ENCODE measurements around the gene CDH5. TPM values are rescaled to one million over a fixed set of nuclear protein-coding genes. Genes with fewer than 3 reads are reported as not detected.

The CDH5 gene
- total RNA-seq, 2 donors from 2014 or later, result 10.4 to 15.8 TPM

DNA sequence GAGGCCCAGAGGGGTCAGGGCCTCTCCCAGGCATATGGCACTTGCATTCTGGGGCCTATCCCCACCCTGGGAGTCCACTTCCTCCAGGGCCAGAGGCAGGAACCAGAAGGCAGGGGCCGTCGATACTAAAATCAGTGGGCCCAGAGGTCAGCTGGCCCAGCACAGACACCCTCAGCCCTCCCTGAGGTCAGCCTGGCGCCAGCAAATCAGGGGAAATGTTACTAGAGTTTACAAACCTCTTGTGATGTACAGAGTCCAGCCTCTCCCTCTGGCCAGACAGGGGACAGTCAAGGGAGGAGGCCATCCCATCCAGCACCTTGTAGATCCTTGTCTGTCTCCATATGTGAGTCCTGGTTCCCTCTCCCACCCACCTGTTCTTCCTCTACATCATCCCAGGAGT lies 10.8 kb downstream of the CDH5 start:
- 58 to 91% methylated on average over 3 of the region's 3 CpGs for WGBS, 2 donors
- DNase-seq (no peak), ATAC-seq (no peak)
- TF ChIP-seq POLR2A (IDR thresholded peaks at IDR 0.05) (no peak), CTCF (IDR thresholded peaks at IDR 0.05) (no peak)
- Histone ChIP-seq H3K27ac (no peak overlapping the region), H3K27me3 (no peaks in the 10 kb centered on the region), H3K36me3 (replicated peaks in 1 of 2; ENCODE audit: insufficient read depth in 1 of 2, low read depth in 2 of 2) (no peaks in the 10 kb centered on the region), H3K9me3 (no peaks in the 10 kb centered on the region), H3K4me1 (no peaks in the 10 kb centered on the region), H3K4me3 (no peak overlapping the region)
- intact Hi-C loops (cut with DNase I), result no loop called here

DNA sequence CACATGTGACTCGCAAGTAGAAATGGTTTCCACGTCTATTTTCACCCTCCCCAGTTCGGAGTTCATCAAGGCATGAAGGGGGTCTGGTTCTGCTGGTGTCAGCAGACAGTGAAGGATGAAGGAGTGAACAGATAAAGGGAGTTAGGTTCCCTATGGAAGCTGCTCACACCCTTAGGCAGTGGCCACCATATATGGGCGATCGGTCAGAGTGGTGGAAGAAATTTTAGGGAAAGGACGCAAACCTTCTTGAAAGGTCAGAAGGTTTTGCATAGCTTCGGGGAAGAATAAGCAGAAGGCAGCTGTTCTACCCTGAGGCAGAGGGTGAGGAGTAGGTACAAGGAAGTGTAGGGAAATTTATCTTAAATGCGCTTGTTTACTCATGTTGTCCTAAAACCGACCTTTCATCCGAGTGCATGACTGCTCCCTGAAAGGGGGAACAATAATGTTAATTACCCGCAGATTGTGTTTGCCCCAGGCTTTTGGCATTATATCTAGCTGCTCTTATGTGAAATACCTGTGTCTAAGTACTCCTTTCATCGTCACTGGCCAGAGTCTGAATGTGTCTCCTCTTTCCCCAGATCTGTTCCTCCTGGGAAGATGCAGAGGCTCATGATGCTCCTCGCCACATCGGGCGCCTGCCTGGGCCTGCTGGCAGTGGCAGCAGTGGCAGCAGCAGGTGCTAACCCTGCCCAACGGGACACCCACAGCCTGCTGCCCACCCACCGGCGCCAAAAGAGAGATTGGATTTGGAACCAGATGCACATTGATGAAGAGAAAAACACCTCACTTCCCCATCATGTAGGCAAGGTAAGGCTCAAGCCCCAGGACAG lies 12.5 kb downstream of the CDH5 start:
- H3K27ac ChIP-seq, result no peak overlapping the region
- no peak for DNase-seq
- 71 to 72% methylated on average over 18 of the region's 18 CpGs for WGBS, 2 donors
- no peaks in the 10 kb centered on the region for H3K36me3 ChIP-seq (replicated peaks in 1 of 2; ENCODE audit: insufficient read depth in 1 of 2, low read depth in 2 of 2)
- no peaks in the 10 kb centered on the region for H3K9me3 ChIP-seq
- no peak for ATAC-seq
- no peaks in the 10 kb centered on the region for H3K27me3 ChIP-seq
- H3K4me1 ChIP-seq, result no peaks in the 10 kb centered on the region
- TF ChIP-seq CTCF (IDR thresholded peaks at IDR 0.05) (no peak), POLR2A (IDR thresholded peaks at IDR 0.05) (no peak)
- intact Hi-C loops (cut with DNase I), result no loop called here
- no peak overlapping the region for H3K4me3 ChIP-seq

GRCh38 chr16:66379571-66379941 lies 13.1 kb downstream of the CDH5 start:
- no peak for DNase-seq
- H3K36me3 ChIP-seq (replicated peaks in 1 of 2; ENCODE audit: insufficient read depth in 1 of 2, low read depth in 2 of 2), result no peaks in the 10 kb centered on the region
- no peaks in the 10 kb centered on the region for H3K9me3 ChIP-seq
- intact Hi-C loops (cut with DNase I), result no loop called here
- no peaks in the 10 kb centered on the region for H3K4me1 ChIP-seq
- H3K4me3 ChIP-seq, result no peak overlapping the region
- 89 to 95% methylated on average over 3 of the region's 3 CpGs for WGBS, 2 donors
- no peak overlapping the region for H3K27ac ChIP-seq
- no peaks in the 10 kb centered on the region for H3K27me3 ChIP-seq
- no peak for ATAC-seq
- TF ChIP-seq POLR2A (IDR thresholded peaks at IDR 0.05) (no peak), CTCF (IDR thresholded peaks at IDR 0.05) (no peak)

DNA sequence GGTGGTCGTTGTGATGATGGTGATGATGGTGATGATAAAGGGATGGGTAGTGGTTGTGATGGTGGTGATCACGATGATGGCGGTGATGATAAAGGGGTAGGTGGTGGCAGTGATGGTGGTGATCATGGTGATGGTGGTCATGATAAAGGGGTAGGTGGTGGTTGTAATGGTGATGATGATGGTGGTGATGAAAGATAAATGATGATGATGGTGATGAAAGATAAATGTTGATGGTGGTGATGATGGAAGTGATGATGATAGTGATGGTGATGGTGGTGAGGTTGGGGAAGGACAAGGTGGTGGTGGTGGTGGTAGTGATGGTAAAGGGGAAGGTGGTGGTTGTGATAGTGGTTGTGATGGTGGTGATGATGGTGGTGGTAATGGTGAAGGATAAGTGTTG lies 13.9 kb downstream of the CDH5 start:
- WGBS, 2 donors, result 54 to 81% methylated on average over 3 of the region's 3 CpGs
- Histone ChIP-seq H3K27me3 (no peaks in the 10 kb centered on the region), H3K27ac (no peak overlapping the region), H3K4me1 (no peaks in the 10 kb centered on the region), H3K4me3 (no peak overlapping the region), H3K9me3 (no peaks in the 10 kb centered on the region), H3K36me3 (replicated peaks in 1 of 2; ENCODE audit: insufficient read depth in 1 of 2, low read depth in 2 of 2) (no peaks in the 10 kb centered on the region)
- intact Hi-C loops (cut with DNase I), result no loop called here
- DNase-seq (no peak), ATAC-seq (no peak)
- TF ChIP-seq POLR2A (IDR thresholded peaks at IDR 0.05) (no peak), CTCF (IDR thresholded peaks at IDR 0.05) (no peak)

All from body of pancreas (tissue), 4 donors.